IPS-18a (cell line): ENCODE measurements around the gene EHD1.
A peak's percentile ranks its signal among the peaks of the same experiment; 100 is the strongest.
"Not testable (repeated sequence)": the region's sequence is repeated elsewhere in the genome, so short reads cannot be mapped to it uniquely, and the experiment has no call there.

Experiments used
- H3K27ac ChIP-seq: one replicate; pipeline ENCODE4 v1.5.1; 2013; ENCODE audit warnings: low read length
- H3K27me3 ChIP-seq: one replicate; pipeline ENCODE4 v1.6.1; 2013; ENCODE audit warnings: mild to moderate bottlenecking, low read length; ENCODE audit not compliant: control insufficient read depth, insufficient read depth
- H3K36me3 ChIP-seq: one replicate; pipeline ENCODE4 v1.6.1; 2013; ENCODE audit warnings: low read depth, low read length; ENCODE audit not compliant: control insufficient read depth
- H3K4me1 ChIP-seq: one replicate; pipeline ENCODE4 v1.6.1; 2013; ENCODE audit warnings: low read depth, low read length; ENCODE audit not compliant: control insufficient read depth
- H3K4me3 ChIP-seq: one replicate; pipeline ENCODE4 v1.5.1; 2013; ENCODE audit warnings: low read length
- H3K9ac ChIP-seq: one replicate; pipeline ENCODE4 v1.6.1; 2013; ENCODE audit warnings: mild to moderate bottlenecking, low read length, moderate library complexity
- H3K9me3 ChIP-seq: one replicate; pipeline ENCODE4 v1.6.1; 2013; ENCODE audit warnings: low read depth, low read length; ENCODE audit not compliant: control insufficient read depth

EHD1 gene

DNA sequence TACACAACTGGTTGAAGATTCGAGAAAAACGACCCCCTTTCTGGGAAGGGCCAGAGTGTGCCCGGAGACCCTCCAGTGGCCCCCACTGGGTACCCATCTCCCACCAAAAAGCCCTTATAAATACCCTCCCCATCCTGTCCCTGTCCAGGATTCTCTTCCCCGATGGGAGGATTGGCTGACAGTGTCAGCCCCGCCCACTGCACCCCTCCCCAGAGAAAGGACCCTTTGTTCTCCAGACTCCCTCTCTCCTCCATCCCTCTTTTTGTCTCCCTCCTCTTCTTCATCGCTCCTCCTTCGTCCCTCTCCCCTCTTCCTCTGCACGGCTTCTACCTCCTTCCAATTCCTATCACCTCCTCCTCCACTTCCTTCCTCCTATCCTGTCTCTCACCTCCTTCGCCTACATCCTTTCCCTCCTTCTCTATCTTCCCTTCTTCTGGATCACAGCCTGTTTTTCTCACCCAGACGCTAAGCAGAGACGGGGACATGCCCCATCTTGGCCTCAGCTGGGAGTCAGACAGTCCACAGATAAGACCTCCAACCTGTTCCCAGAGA, 54.8 kb downstream of the EHD1 start:
- no peaks in the 10 kb centered on the region for H3K4me1 ChIP-seq
- no peak overlapping the region for H3K27ac ChIP-seq
- H3K4me3 ChIP-seq: no peak overlapping the region
- peaks cover 9% of the 10 kb centered on the region for H3K36me3 ChIP-seq
- no peak overlapping the region for H3K9ac ChIP-seq
- H3K9me3 ChIP-seq: no peaks in the 10 kb centered on the region
- H3K27me3 ChIP-seq: no peaks in the 10 kb centered on the region

DNA sequence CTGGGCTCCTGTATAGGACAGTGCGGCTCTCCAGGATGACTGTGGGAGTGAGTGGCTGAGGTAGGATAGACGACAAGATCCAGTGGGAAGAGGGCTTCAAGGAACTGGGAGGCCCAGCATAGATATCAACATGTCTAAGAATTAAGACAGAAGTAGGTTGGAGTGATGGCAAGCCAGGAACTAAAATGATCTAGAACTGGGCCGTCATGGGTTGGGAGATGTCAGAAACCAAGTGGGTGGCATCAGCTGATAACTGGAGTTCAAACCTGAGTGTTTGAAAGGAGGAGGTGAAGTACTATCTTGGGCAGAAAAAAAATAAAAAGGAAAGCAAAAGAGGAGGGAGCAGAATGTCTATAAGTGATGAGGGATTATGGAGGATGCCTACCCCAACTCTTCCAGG, 60.9 kb downstream of the EHD1 start:
- no peaks in the 10 kb centered on the region for H3K36me3 ChIP-seq
- H3K27ac ChIP-seq: no peak overlapping the region
- H3K27me3 ChIP-seq: no peaks in the 10 kb centered on the region
- no peak overlapping the region for H3K4me3 ChIP-seq
- H3K4me1 ChIP-seq: no peaks in the 10 kb centered on the region
- no peak overlapping the region for H3K9ac ChIP-seq
- no peaks in the 10 kb centered on the region for H3K9me3 ChIP-seq

DNA sequence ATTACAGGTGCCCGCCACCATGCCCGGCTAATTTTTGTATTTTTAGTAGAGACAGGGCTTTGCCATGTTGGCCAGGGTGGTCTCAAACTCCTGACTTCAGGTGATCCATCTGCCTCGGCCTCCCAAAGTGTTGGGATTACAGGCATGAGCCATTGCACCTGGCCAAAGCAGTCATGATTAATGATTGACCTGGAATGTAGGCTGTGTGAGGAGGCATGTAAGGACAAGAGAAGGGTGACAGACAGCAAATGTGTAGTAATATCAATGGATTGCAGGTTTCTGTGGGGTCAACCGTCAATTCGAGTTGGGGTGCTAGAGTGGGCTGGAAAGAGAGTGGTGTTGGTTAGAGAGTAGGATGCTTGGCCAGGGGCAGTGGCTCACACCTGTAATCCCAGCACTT, 63.0 kb downstream of the EHD1 start:
- H3K9me3 ChIP-seq, H3K27me3 ChIP-seq, H3K27ac ChIP-seq, H3K36me3 ChIP-seq, H3K9ac ChIP-seq, H3K4me1 ChIP-seq, H3K4me3 ChIP-seq: not testable (repeated sequence)

DNA sequence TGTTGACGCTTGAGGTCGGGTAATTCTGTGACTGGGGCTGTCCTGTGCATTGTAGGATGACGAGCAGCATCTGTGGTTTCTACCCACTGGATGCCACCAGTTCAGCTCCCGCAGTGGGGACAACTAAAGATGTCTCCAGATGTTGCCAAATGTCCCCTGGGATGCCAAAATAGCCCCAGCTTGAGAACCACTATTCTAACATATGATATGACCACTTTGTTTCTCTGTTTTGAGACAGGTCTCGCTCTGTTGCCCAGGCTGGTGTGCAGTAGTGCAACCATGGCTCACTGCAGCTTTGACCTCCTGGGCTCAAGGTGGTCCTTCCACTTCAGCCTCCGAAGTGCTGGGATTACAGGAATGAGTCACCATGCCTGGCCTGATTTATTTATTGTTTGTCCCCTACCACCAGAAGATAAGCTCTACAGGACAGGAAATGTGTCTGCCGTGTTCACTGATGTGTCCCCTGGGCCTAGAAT, 63.7 kb downstream of the EHD1 start:
- H3K27ac ChIP-seq: no peak overlapping the region
- no peaks in the 10 kb centered on the region for H3K9me3 ChIP-seq
- H3K27me3 ChIP-seq: no peaks in the 10 kb centered on the region
- H3K4me3 ChIP-seq: no peak overlapping the region
- H3K4me1 ChIP-seq: no peaks in the 10 kb centered on the region
- H3K36me3 ChIP-seq: no peaks in the 10 kb centered on the region
- no peak overlapping the region for H3K9ac ChIP-seq

DNA sequence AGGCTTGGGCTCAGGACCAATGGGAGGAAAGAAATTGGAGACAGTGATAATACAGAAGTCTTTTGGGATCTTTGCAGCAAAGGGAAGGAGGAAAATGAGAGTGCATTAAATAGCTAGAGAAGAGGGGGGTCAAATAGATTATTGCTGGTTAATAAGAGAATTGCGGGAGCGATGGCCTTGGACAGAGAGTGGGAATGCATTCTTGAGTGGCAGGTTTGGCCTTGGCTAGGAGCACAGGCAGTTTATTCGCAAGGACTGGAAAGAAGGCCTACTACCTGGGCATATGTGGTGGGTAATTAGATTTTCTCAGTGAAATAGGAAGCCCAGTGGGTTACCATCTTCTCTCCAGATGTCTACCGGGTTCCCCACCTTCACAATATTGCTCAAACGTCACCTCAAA, 64.6 kb downstream of the EHD1 start:
- Histone ChIP-seq H3K4me1 (peaks cover 5% of the 10 kb centered on the region), H3K4me3 (no peak overlapping the region), H3K27me3 (no peaks in the 10 kb centered on the region), H3K27ac (no peak overlapping the region), H3K9me3 (no peaks in the 10 kb centered on the region), H3K9ac (no peak overlapping the region), H3K36me3 (no peaks in the 10 kb centered on the region)

DNA sequence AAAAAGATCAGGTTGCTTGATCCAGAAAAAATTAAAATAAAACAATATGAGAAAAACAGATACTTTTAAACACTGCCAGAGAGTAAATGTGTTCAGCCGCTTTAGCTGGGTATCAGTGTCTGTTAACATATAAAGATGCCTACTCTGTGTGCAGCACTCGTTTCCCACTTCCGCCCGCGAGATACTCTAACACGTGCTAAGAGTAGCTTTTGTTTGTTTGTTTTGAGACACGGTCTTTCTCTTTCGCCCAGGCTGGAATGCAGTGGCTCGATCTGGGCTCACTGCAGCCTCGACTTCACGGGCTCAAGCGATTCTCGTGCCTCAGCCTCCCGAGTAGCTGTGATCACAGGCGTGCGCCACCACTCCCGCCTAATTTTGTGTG, 67.5 kb downstream of the EHD1 start:
- Histone ChIP-seq H3K36me3 (peaks cover 4% of the 10 kb centered on the region), H3K27ac (no peak overlapping the region), H3K4me3 (peak overlapping the region; percentile 89), H3K9me3 (no peaks in the 10 kb centered on the region), H3K4me1 (peaks cover 5% of the 10 kb centered on the region), H3K27me3 (no peaks in the 10 kb centered on the region), H3K9ac (peak overlapping the region; percentile 43)

DNA sequence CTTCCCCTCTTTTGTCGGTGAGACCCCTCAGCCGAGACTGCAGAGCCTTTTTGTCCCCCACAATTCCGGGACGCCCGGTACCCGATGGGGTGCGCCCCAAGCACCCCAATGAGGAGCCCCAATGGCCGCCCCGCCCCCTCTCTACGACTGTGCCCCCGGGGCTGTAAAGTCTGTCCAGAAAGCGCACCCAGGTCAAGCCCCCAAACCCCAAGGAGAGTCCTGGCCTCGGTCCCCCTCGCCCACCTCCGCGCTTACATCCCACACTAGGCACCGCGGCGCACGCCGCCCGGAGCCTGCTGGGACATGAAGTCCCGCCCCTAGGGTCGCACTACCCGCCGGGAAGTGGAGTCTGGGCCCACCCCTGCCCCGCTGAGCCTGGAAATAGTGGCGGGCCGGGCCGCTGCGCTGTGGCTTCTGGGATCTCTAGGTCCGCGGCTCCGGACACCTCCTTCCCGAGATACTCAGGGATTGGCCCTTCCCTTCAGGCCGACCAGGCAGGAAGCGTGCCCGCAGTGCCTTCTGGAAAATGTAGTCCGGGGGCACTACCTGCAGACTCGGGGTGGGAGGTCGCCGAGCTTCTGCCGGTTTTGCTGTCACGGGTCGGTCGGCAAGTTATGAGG, 68.0 kb downstream of the EHD1 start, which contains the start of gene MEN1:
Gene MEN1, minus strand, starts transcription at position 281 of the 620 bp plus-strand sequence. CDS start 442 bp downstream, outside the sequence.
- no peak within 1 kb of the TSS for H3K27ac ChIP-seq
- H3K4me1 ChIP-seq: peaks cover 5% of the 10 kb centered on the region

DNA sequence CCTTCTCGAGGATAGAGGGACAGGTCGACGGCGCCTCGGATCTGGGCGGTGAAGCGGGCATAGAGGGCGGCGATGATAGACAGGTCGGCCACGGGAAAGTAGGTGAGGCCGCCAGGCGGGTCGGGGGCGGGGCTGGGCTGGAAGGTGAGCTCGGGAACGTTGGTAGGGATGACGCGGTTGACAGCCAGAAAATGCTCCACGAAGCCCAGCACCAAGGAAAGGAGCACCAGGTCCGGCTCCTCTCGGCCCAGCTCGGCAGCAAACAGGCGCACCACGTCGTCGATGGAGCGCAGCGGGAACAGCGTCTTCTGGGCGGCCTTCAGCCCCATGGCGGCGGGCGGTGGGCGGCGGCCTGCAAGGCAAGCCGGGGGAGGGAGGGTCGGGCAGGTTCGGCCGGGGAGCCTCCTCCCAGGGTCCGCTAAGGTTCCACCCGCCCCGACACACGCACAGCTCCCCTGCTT, 68.6 kb downstream of the EHD1 start:
- Histone ChIP-seq H3K4me1 (peaks cover 5% of the 10 kb centered on the region), H3K4me3 (peak overlapping the region; percentile 89), H3K27ac (no peak overlapping the region)

More for the DNA sequence above, 68.0 kb downstream of the EHD1 start, which contains the start of gene MEN1:
- Histone ChIP-seq H3K9me3 (no peaks in the 10 kb centered on the region), H3K36me3 (peaks cover 5% of the 10 kb centered on the region), H3K9ac (peak within 1 kb of the TSS; percentile 59), H3K4me3 (peak within 1 kb of the TSS; percentile 89), H3K27me3 (no peaks in the 10 kb centered on the region)

DNA sequence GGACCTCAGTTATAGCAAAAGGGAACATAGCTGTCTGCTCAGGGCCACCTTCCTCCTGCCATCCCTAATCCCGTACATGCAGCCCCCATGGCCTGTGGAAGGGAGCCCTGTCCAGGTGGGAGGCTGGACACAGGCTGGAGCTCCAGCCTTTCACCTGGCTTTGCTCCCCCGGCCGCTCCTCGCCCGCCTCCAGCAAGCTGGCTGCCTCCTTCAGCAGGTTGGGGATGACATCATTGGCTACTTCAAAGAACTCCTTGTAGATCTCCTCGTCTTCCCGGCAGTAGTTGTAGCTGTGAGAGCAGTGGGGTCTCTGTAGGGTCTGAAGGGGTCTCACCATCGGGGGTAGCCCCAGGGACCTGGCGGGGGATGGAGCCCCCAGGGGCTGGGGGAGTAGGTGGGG, 72.9 kb downstream of the EHD1 start:
- Histone ChIP-seq H3K4me1 (peaks cover 12% of the 10 kb centered on the region), H3K9me3 (no peaks in the 10 kb centered on the region), H3K9ac (no peak overlapping the region), H3K36me3 (peaks cover 5% of the 10 kb centered on the region), H3K27me3 (no peaks in the 10 kb centered on the region), H3K27ac (no peak overlapping the region), H3K4me3 (no peak overlapping the region)

More for the DNA sequence above, 68.6 kb downstream of the EHD1 start:
- H3K36me3 ChIP-seq: peaks cover 5% of the 10 kb centered on the region
- H3K9ac ChIP-seq: peak overlapping the region; percentile 59
- no peaks in the 10 kb centered on the region for H3K9me3 ChIP-seq
- no peaks in the 10 kb centered on the region for H3K27me3 ChIP-seq

DNA sequence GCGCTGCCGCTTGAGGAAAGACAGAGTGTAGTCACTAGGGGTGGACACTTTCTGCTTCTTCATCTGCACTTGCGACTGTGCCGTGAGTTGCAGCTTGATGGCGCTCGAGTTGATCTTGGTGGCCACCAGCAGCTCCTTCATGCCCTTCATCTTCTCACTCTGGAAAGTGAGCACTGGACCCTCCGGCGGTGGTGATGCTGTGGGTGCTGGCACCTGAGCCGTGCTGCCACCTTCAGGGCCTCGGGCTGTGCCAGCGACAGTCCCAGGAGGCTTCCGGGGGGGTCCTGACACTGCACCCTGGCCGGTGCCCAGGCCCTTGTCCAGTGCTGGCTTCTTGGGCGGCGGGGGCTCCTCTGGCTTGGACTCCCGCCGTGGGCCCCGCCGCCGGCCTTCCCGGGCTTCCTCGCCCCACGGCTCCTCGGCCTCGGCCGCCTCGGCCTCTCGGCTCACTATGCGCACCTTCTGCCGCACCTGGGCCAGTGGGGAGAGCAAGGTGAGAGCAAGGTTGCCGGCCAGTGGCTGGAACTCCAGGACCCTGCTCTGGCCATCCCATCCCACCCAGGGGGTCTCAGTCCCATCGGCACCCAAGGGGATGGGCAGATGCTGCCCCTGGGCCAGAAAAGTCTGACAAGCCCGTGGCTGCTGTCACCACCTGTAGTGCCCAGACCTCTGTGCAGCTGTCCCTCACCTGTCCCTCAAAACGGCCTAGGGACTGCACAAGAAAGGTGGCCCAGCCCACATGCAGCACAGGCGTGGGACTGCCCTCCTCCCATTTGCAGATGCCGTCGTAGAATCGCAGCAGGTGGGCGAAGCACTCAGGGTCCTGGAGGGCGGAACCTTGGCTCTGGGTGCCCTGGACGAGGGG, 73.8 kb downstream of the EHD1 start:
- Histone ChIP-seq H3K27ac (peak overlapping the region; percentile 70), H3K27me3 (no peaks in the 10 kb centered on the region), H3K4me1 (peaks cover 11% of the 10 kb centered on the region), H3K4me3 (peak overlapping the region; percentile 84), H3K36me3 (peaks cover 5% of the 10 kb centered on the region), H3K9ac (peak overlapping the region; percentile 78), H3K9me3 (no peaks in the 10 kb centered on the region)

DNA sequence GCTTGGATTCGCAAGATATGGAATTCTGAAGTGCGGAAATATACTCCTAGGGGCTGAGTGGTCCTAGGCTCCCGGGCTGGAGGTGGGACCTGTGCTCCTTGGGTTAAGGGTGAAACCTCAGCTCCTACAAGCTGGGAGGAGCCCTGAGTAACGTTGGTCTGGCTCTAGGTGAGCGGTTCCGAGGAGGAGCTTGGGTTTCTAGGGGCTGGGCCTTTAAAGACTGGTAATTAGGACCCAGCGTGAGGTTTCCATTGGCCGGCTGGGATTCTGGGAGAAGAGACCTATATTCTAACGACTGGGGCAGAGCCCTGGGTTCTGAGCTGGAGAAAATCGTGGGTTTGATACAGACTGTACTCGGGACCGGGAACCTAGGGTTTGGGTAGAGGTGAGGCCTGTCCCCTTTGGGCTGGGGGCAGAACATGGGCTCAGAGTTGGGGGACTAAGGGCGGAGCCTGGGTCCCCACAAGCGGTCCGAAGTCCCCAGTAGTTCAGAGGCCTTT, 74.5 kb downstream of the EHD1 start:
- peaks cover 5% of the 10 kb centered on the region for H3K36me3 ChIP-seq
- H3K27ac ChIP-seq: peak overlapping the region; percentile 70
- H3K9me3 ChIP-seq: no peaks in the 10 kb centered on the region
- peaks cover 7% of the 10 kb centered on the region for H3K4me1 ChIP-seq
- peak overlapping the region; percentile 78 for H3K9ac ChIP-seq
- no peaks in the 10 kb centered on the region for H3K27me3 ChIP-seq
- peak overlapping the region; percentile 84 for H3K4me3 ChIP-seq
